Neural cell (in vitro differentiated cells): ENCODE measurements around the gene APIP.

Experiments
- CTCF ChIP-seq: fragments of 450-650 bp; IDR thresholded peaks from 2 replicates; pipeline ENCODE4 v1.5.1; 2014; ENCODE audit warnings: antibody characterized with exemption, mild to moderate bottlenecking, moderate library complexity; ENCODE audit not compliant: poor library complexity, severe bottlenecking
- EZH2 ChIP-seq: fragments of 200-600, 300-800 bp; shearing (Covaris generic), sonication (generic); IDR thresholded peaks from 2 replicates; pipeline ENCODE4 v1.6.1; 2014; ENCODE audit warnings: antibody characterized with exemption, low read length, borderline replicate concordance, mild to moderate bottlenecking; ENCODE audit not compliant: insufficient read depth, poor library complexity, severe bottlenecking
- POLR2AphosphoS5 ChIP-seq: IDR thresholded peaks from 2 replicates; pipeline ENCODE4 v1.6.1; 2012
- RAD21 ChIP-seq: fragments of 450-650 bp; conservative IDR thresholded peaks from 2 replicates; pipeline ENCODE4 v1.6.1; 2014; ENCODE audit warnings: antibody characterized with exemption, mild to moderate bottlenecking, moderate library complexity
- REST ChIP-seq: IDR thresholded peaks from 2 replicates; pipeline ENCODE4 v1.6.1; 2012; ENCODE audit warnings: borderline replicate concordance
- SMC3 ChIP-seq: fragments of 450-650 bp; conservative IDR thresholded peaks from 2 replicates; pipeline ENCODE4 v1.6.1; 2014; ENCODE audit warnings: antibody characterized with exemption, mild to moderate bottlenecking, moderate library complexity; ENCODE audit not compliant: poor library complexity
- TAF1 ChIP-seq: IDR thresholded peaks from 2 replicates; pipeline ENCODE4 v1.6.1; 2012; ENCODE audit warnings: low read depth

GRCh38 chr11:34924714-34925113 lies 8.5 kb upstream of the APIP start:
- TF ChIP-seq REST (no peak), SMC3 (no peak), CTCF (no peak), RAD21 (no peak), EZH2 (no peak), POLR2AphosphoS5 (no peak), TAF1 (no peak)
